Esophagus muscularis mucosa (tissue), 4 donors: ENCODE data around the gene CCDC12. TPM values are rescaled to one million over a fixed set of nuclear protein-coding genes. Genes with fewer than 3 reads are reported as not detected.

Experiments used
- DNase-seq: peaks from one replicate; pipeline ENCODE4 v3.0.0-alpha.2; 2017; ENCODE audit errors: extremely low spot score
- H3K27ac ChIP-seq, 4 donors: fragments of 200-600 bp; sonication (generic); replicated peaks in 1 of 4; 1 replicate in 3 of 4; 2 replicates in 1 of 4; pipeline ENCODE4 v1.5.1; 2016 to 2019; ENCODE audit warnings: mild to moderate bottlenecking in 1 of 4
- H3K27me3 ChIP-seq, 4 donors: fragments of 200-600 bp; sonication (generic); one replicate each; pipeline versions ENCODE4 v1.5.1 to v1.6.0; 2016 to 2019
- H3K36me3 ChIP-seq, 4 donors: fragments of 200-600 bp; sonication (generic); one replicate each; pipeline ENCODE4 v1.5.1; 2016 to 2019
- H3K4me1 ChIP-seq, 4 donors: fragments of 200-600 bp; sonication (generic); one replicate each; pipeline ENCODE4 v1.5.1; 2016 to 2019
- H3K4me3 ChIP-seq, 4 donors: fragments of 200-600 bp; sonication (generic); 1 replicate in 2 of 4; 2 replicates in 2 of 4; pipeline ENCODE4 v1.5.1; 2016 to 2019; ENCODE audit warnings: mild to moderate bottlenecking in 4 of 4, moderate library complexity in 1 of 4
- H3K9me3 ChIP-seq, 4 donors: fragments of 200-600 bp; sonication (generic); 1 replicate in 3 of 4; 2 replicates in 1 of 4; pipeline ENCODE4 v1.5.1; 2016 to 2019
- EP300 ChIP-seq: sonication (generic); formaldehyde crosslinking; IDR thresholded peaks from one replicate; pipeline ENCODE4 v1.6.1; 2017; ENCODE audit warnings: antibody characterized with exemption
- POLR2A ChIP-seq: fragments of 450-650 bp; IDR thresholded peaks from one replicate; pipeline ENCODE4 v1.6.1; 2017; ENCODE audit warnings: antibody characterized with exemption, moderate library complexity, mild to moderate bottlenecking, low read depth
- POLR2AphosphoS5 ChIP-seq, 2 donors: sonication (generic); formaldehyde crosslinking; IDR thresholded peaks; one replicate each; pipeline ENCODE4 v1.6.1; 2017; ENCODE audit warnings: antibody characterized with exemption in 2 of 2
- WGBS: methylation state at CpG from one replicate; pipeline ENCODE4 v1.1.5; 2018; 5-methylcytosine and 5-hydroxymethylcytosine counted together
- intact Hi-C: fragments of 100-400 bp; cut with DNase I; formaldehyde crosslinking; loops from one replicate; pipeline ENCODE4 v1.15.1; 2023
- total RNA-seq, 4 donors: library from RNA; depleted of rRNA; stranded (reverse); fragments of >200 nt; gene quantifications; one replicate each; pipeline versions ENCODE4 v1.1.0 to v1.2.1, GENCODE V29; 2016
- TF ChIP-seq, protein P1 (sequence below), 3 experiments: fragments of 200-600 bp in 2 of 3; fragments of 450-650 bp in 1 of 3; sonication (generic) in 2 of 3; IDR thresholded peaks; one replicate each; pipeline ENCODE4 v1.5.1; 2017 to 2019; ENCODE audit warnings: antibody characterized with exemption in 3 of 3, mild to moderate bottlenecking in 2 of 3, moderate library complexity in 1 of 3

CCDC12 gene
- total RNA-seq, 4 donors from 2014 or later, result 27.5 to 54.8 (median 36.7) TPM

DNA sequence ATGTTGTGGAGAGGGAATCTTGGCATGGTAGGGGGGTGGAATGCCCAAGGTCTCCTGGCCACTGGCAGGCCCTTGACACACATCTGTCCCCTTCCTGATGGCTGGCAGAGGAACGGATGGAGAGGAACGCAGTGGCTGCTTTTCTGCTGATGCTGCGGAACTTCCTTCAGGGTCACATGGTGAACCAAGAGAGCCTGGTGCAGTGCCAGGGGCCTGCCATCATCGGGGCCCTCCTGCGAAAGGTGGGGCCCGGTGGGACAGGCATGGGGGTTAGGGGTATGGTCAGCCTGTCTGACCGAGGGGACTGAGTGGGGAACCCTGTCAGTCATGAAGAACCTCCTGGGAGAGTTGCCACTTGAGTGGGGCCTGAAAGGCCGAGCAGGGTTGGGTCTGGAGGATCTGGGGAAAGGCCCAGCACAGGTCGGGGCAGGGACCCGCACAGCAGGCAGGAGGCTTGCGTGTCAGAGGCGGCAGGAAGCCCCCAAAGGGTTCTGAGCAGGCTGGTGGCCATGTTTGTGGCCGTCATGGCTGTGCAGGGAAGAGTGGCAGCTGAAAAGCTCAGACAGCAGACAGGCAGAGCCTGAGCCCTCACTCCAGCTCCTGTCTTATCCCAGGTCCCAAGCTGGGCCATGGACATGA, 21.0 kb upstream of the CCDC12 start:
- WGBS, result 68% methylated on average over 9 of the region's 13 CpGs
- Histone ChIP-seq H3K4me3 (no peak overlapping the region), H3K4me1 (peaks cover 0 to 12% (median 7%) of the 10 kb centered on the region in 4 donors), H3K27ac (no peak overlapping the region), H3K9me3 (no peaks in the 10 kb centered on the region), H3K36me3 (peaks cover 16 to 90% (median 79%) of the 10 kb centered on the region in 4 donors), H3K27me3 (no peaks in the 10 kb centered on the region)
- DNase-seq, result no peak
- TF ChIP-seq EP300 (no peak), POLR2AphosphoS5 (IDR thresholded peaks at IDR 0.05) (no peak), POLR2A (no peak)
- TF ChIP-seq, protein P1, sequence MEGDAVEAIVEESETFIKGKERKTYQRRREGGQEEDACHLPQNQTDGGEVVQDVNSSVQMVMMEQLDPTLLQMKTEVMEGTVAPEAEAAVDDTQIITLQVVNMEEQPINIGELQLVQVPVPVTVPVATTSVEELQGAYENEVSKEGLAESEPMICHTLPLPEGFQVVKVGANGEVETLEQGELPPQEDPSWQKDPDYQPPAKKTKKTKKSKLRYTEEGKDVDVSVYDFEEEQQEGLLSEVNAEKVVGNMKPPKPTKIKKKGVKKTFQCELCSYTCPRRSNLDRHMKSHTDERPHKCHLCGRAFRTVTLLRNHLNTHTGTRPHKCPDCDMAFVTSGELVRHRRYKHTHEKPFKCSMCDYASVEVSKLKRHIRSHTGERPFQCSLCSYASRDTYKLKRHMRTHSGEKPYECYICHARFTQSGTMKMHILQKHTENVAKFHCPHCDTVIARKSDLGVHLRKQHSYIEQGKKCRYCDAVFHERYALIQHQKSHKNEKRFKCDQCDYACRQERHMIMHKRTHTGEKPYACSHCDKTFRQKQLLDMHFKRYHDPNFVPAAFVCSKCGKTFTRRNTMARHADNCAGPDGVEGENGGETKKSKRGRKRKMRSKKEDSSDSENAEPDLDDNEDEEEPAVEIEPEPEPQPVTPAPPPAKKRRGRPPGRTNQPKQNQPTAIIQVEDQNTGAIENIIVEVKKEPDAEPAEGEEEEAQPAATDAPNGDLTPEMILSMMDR (IDR thresholded peaks at IDR 0.05), result no peak
- intact Hi-C loops, result loop anchor here (1.0 kb wide), 1 partner anchor 74 kb away; no protein-coding TSS in a partner anchor

DNA sequence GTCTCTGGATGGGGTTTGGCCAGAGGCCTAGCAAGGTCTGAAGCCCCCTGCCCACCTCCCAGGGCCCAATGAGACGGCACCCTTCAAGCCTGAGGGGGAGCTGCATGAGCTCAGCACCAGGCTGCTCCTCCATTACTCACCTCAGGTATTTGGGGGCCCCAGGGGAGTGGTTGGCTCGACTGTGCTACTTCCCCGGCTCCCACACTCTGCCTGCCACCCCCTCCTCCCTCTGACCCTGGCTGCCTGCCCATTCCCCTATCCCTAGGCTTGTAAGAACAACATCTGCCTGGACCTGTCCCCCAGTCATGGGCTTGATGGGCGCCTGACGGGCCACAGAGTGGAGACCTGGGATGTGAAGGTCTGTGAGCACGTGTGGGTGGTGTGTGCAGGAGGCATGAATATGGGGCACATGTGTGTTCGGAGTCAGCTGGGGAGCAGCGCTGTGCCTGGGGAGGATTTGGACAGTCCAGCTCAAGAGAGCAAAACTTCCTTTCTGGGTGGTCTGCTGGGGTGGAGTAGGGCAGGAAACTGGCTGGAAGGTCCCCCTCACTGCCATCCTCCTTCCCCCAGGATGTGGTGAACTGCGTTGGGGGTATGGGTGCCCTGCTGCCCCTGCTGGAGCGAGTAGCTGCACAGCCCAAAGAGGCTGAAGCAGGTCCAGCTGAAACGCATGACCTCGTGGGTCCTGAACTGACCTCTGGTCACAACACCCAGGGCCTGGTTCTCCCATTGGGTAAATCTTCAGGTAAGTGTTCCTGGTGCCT, 20.3 kb upstream of the CCDC12 start:
- 80% methylated on average over 12 of the region's 12 CpGs for WGBS
- Histone ChIP-seq H3K9me3 (no peaks in the 10 kb centered on the region), H3K27me3 (no peaks in the 10 kb centered on the region), H3K4me3 (no peak overlapping the region), H3K36me3 (peaks cover 11 to 90% (median 77%) of the 10 kb centered on the region in 4 donors), H3K27ac (no peak overlapping the region), H3K4me1 (peaks cover 0 to 12% (median 7%) of the 10 kb centered on the region in 4 donors)
- no peak for TF ChIP-seq POLR2AphosphoS5 (IDR thresholded peaks at IDR 0.05)
- TF ChIP-seq, protein P1 (IDR thresholded peaks at IDR 0.05), result no peak
- TF ChIP-seq POLR2A, result no peak
- TF ChIP-seq EP300, result no peak
- no peak for DNase-seq
- intact Hi-C loops, result no loop called here

GRCh38 chr3:46995901-46996562, 19.5 kb upstream of the CCDC12 start:
- no peak for TF ChIP-seq POLR2A
- no peak for TF ChIP-seq POLR2AphosphoS5 (IDR thresholded peaks at IDR 0.05)
- no peak for TF ChIP-seq EP300
- TF ChIP-seq, protein P1 (IDR thresholded peaks at IDR 0.05), result no peak
- intact Hi-C loops, result no loop called here
- DNase-seq, result no peak
- no peaks in the 10 kb centered on the region for H3K9me3 ChIP-seq
- H3K4me3 ChIP-seq, result no peak overlapping the region
- no peaks in the 10 kb centered on the region for H3K27me3 ChIP-seq
- no peak overlapping the region for H3K27ac ChIP-seq
- H3K4me1 ChIP-seq, result peaks cover 0 to 12% (median 7%) of the 10 kb centered on the region in 4 donors
- 92% methylated on average over 16 of the region's 22 CpGs for WGBS
- peaks cover 2 to 90% (median 72%) of the 10 kb centered on the region in 4 donors for H3K36me3 ChIP-seq

DNA sequence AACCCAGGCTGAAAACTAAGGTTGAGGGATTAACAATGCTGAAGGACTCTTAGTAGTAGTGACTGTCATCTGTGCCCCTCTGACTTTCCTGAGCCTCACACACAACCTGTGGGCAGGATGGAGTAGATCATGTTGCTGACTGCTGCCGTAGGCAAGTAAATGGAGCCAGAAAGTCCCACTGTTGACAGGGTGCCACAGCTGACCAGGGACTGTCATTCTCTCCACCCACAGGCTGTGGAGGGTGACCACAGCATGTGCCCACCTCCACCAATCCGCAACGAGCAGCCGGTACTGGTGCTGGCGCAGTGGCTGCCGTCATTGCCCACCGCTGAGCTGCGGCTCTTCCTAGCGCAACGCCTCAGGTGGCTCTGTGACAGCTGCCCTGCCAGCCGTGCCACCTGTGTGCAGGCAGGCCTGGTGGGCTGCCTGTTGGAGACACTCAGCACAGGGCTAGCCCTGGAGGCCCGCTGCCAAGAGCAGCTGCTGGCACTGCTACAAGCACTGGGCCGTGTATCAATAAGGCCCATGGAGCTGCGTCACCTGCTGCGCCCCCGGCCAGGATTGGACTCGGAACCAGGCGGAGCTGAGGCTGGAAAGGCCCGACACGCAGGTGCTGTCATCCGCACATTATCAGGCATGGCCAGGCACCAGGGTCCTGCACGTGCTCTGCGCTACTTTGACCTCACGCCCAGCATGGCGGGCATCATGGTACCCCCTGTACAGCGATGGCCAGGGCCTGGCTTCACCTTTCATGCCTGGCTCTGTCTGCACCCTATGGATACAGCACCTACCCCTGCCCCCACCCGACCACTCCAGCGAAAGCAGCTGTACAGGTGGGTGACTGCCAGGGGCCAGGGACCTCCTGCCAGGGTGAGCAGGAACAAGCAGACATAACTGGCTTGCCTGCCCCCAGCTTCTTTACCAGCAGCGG, 18.5 kb upstream of the CCDC12 start:
- H3K9me3 ChIP-seq, result no peaks in the 10 kb centered on the region
- no peak overlapping the region for H3K27ac ChIP-seq
- intact Hi-C loops, result no loop called here
- DNase-seq, result no peak
- no peaks in the 10 kb centered on the region for H3K27me3 ChIP-seq
- WGBS, result 97% methylated on average over 17 of the region's 29 CpGs
- no peak for TF ChIP-seq POLR2AphosphoS5 (IDR thresholded peaks at IDR 0.05)
- no peak for TF ChIP-seq EP300
- TF ChIP-seq, protein P1 (IDR thresholded peaks at IDR 0.05), result no peak
- no peak for TF ChIP-seq POLR2A
- H3K4me1 ChIP-seq, result peaks cover 0 to 17% (median 7%) of the 10 kb centered on the region in 4 donors
- H3K4me3 ChIP-seq, result no peak overlapping the region
- peaks cover 0 to 88% (median 63%) of the 10 kb centered on the region in 4 donors for H3K36me3 ChIP-seq
